CD4-positive, alpha-beta T cell treated with Interleukin-17A for 1 hour (primary cell): ENCODE results near the gene CHRNB4.
"Not testable (repeated sequence)": the region's sequence is repeated elsewhere in the genome, so short reads cannot be mapped to it uniquely, and the experiment has no call there.

Experiments used
- DNase-seq: peaks from one replicate; pipeline ENCODE4 v3.0.0-alpha.2; 2020

CHRNB4 gene

DNA sequence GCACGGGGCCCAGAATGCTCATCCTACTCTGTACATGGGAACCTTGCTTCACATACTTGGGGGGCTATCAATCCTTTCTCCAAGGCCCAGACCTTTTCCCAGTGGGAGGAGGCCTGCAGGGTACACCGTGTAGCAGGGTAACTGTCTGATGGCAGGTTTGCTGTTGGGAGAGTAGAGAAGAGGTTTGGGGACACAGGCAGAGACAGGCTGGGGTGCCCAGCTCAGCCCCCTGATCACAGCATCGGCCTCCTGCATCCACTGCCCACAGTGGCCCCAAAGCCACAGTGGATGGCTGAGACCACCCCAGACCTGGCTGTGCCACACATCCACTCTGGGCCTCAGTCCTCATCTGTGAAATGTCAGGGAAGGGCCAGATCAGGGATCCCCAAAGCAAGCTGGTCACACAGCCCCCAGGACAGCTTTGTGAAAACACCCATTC, 25.8 kb downstream of the CHRNB4 start:
- no peak for DNase-seq

DNA sequence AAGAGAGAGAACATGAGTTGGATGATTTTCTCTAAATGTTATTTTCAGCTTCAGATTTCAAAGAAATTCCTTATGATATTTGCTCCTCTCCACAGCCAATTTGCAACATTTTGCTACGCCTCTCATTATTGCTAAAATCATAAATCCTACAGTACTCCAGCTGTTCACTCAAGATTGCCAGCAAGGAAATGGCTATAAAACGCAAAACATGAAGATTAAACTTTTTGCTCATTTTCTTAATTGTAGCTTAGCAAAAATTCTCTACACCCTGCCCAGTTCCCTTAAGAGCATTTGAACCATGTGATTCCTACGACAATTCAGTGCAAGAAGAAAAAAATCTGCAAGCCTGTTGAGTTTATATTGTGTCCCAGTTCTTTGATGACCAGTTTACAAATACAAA, 27.0 kb downstream of the CHRNB4 start:
- DNase-seq = no peak

DNA sequence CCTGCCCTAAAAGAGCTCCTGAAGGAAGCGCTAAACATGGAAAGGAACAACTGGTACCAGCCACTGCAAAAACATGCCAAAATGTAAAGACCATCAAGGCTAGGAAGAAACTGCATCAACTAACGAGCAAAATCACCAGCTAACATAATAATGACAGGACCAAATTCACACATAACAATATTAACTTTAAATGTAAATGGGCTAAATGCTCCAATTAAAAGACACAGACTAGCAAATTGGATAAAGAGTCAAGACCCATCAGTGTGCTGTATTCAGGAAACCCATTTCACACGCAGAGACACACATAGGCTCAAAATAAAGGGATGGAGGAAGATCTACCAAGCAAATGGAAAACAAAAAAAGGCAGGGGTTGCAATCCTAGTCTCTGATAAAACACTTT, 31.5 kb downstream of the CHRNB4 start:
- DNase-seq = not testable (repeated sequence)

DNA sequence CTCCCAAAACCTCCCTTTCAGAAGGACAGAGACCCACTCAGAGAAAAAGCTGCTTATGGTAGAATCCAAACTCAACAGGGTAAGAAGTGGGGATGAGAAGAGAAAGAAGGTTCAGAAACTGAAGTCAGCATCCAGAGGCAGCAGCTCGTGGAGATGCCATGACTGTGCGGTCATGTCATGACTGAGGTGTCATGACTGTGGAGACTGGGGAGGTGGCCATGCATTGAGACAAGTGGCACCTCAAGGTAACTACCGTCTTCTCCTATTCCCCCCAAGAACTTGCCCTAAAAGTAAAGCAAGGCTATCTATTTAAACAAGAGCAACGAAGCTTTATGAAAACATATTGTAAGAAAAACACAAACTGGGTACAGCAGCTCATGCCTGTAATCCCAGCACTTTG, 35.3 kb downstream of the CHRNB4 start:
- no peak for DNase-seq

DNA sequence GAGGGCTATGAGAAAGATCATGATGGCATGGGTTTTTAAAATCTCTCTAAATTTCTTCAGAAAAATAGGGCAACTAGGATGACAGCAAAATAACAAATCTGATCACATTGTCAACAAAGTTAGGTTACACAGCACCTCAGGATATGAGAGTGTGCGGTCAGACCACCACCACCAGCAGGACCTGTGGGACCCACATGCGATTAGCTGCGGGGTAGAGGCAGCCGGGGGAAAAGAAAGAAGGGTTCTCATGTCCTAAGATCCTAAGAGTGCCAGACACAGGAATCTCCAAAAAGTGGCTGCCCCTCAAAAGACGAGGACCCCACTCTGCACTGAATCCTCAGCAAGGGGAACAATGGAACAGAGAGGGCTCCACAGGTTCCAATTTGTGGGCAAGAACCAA, 35.8 kb downstream of the CHRNB4 start:
- no peak for DNase-seq

DNA sequence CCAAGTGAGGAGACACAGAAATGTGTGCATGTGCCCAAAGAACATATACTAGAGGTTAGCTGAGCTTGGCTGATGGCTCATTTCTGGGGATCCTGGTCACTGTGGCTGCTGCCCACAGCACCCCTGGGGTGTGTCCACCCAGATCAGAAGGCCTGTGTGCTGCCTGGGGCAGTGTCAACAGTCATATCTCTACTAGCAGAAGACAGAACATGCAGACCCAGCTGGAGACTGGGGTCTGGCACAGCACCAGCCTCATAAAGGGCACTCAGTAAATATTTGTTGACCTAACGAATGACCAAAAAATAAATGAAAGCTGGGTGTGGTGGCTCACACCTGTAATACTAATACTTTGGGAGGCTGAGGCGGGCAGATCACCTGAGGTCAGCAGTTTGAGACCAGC, 36.6 kb downstream of the CHRNB4 start:
- no peak for DNase-seq

DNA sequence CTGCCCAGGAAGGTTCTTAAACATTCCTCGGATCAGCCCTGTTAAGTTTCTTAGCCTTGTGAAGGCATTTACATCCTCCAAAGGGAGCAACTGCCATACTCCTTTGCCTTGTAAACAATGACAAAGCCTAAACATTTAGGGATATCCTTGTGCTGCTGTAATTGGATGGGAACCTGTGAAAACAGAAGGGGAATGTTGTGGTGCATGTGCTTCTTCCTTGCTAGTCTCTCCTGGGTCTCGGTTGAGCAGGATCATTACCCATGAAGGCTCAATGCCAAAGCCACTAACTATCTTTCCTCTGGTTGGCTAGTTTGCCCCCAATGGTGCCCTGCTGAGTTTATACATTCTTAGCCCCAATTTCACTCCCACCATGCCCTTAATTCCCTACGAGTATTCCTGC, 37.5 kb downstream of the CHRNB4 start:
- no peak for DNase-seq

DNA sequence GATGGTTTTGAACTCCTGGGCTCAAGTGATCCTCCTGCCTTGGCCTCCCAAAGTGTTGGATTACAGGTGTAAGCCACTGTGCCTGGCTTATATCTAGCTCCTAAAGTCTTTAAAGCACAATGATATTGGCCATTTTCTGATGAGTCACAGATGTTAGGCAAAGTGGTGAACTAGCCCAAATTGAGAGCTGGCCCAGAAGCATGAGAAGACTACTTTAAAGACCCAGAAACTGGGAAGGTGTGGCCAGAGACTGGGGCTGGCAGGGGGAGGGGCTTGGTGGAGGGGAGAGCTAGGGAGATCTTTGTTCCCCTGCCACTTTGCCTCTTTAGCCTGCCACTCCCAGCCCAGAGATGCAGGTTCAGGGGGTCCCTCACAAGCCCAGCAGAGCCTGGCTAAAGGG, 41.8 kb downstream of the CHRNB4 start:
- DNase-seq = no peak

DNA sequence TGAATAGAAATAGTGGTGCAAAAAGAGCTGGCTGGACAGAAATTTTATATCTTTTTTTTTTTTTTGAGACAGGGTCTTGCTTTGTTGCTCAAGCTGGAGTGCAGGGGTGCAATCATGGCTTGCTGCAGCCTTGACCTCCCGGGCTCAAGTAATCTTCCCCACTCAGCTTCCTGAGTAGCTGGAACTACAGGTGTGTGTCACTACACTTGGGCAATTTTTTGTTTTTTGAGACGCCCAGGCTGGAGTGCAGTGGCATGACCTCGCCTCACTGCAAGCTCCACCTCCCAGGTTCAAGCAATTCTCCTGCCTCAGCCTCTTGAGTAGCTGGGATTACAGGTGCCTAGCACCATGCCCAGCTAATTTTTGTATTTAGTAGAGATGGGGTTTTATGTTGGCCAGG, 42.7 kb downstream of the CHRNB4 start:
- DNase-seq = no peak

DNA sequence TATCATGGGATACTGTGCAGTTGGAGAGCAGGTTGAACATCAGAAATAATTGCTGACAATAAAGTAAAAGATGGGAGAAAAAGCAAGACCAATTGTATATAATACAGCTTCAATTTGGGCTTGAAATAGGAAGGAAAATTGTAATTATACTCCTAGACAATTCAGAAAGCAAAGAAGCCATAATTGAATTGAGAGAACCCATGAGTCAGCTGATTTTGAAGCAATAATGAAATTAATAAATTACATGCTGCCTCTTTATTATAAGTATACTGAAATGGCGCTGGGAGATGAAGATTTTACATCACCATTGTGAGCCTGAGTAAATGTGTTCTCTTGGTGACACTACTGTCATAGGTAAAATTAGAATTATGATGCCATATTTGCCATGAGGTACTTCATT, 43.4 kb downstream of the CHRNB4 start:
- DNase-seq = no peak

DNA sequence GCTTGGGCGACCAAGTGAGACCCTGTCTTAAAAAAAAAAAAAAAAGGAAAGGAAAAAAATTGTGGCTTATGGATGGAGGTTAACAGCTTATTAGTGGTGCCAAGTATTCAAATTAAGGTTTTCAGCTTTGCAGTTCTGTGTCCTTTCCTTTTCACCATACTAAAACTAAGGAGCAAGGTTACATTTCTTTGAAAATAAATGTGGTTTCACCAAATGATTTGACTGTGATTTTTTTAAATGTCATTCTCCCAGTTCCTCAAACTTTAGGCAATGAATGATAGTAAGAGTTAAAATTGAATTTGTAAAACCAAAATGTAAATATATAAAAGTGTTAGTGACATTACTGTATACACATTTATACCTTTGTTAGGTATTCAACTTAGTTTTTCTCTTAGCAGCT, 66.1 kb downstream of the CHRNB4 start:
- no peak for DNase-seq
